GM23248 (cell line): ENCODE results near the gene ANKS6. TPM values are rescaled to one million over a fixed set of nuclear protein-coding genes. Genes with fewer than 3 reads are reported as not detected.

Source experiments
- DNase-seq: peaks from one replicate; pipeline ENCODE4 v3.0.0-alpha.2; 2015
- H2AFZ ChIP-seq: fragments of 200-600 bp; sonication (generic); 2 replicates; pipeline ENCODE4 v1.6.1; 2016; ENCODE audit warnings: antibody characterized with exemption
- H3F3A ChIP-seq: fragments of 200-600 bp; sonication (generic); 2 replicates; pipeline ENCODE4 v1.6.1; 2016; ENCODE audit warnings: mild to moderate bottlenecking, antibody characterized with exemption, mixed run types; ENCODE audit not compliant: insufficient read depth
- H3K27ac ChIP-seq: fragments of 200-600 bp; sonication (generic); 2 replicates; pipeline ENCODE4 v1.5.1; 2016; ENCODE audit warnings: mild to moderate bottlenecking
- H3K27me3 ChIP-seq: fragments of 200-600 bp; sonication (generic); replicated peaks from 2 replicates; pipeline ENCODE4 v1.6.1; 2016; ENCODE audit warnings: mild to moderate bottlenecking; ENCODE audit not compliant: insufficient read depth
- H3K36me3 ChIP-seq: fragments of 200-600 bp; sonication (generic); 2 replicates; pipeline ENCODE4 v1.6.1; 2016; ENCODE audit warnings: low read depth, mild to moderate bottlenecking
- H3K4me1 ChIP-seq: fragments of 200-600 bp; sonication (generic); 2 replicates; pipeline ENCODE4 v1.6.1; 2016; ENCODE audit warnings: mild to moderate bottlenecking; ENCODE audit not compliant: insufficient read depth
- H3K4me2 ChIP-seq: fragments of 200-600 bp; sonication (generic); one replicate; pipeline ENCODE4 v1.6.1; 2016; ENCODE audit warnings: mild to moderate bottlenecking; ENCODE audit not compliant: unreplicated experiment
- H3K4me3 ChIP-seq: fragments of 200-600 bp; sonication (generic); 2 replicates; pipeline ENCODE4 v1.5.1; 2016; ENCODE audit warnings: mild to moderate bottlenecking
- H3K79me2 ChIP-seq: fragments of 200-600 bp; sonication (generic); 2 replicates; pipeline ENCODE4 v1.6.1; 2016; ENCODE audit warnings: mild to moderate bottlenecking; ENCODE audit not compliant: insufficient read depth
- H3K9ac ChIP-seq: fragments of 200-600 bp; sonication (generic); 2 replicates; pipeline ENCODE4 v1.6.1; 2016; ENCODE audit warnings: mild to moderate bottlenecking
- H3K9me2 ChIP-seq: fragments of 200-600 bp; sonication (generic); 2 replicates; pipeline ENCODE4 v1.6.1; 2016; ENCODE audit warnings: mixed run types, mild to moderate bottlenecking, moderate library complexity; ENCODE audit not compliant: insufficient read depth
- H3K9me3 ChIP-seq: fragments of 200-600 bp; sonication (generic); one replicate; pipeline ENCODE4 v1.6.1; 2017; ENCODE audit warnings: low read depth
- H4K20me1 ChIP-seq: fragments of 200-600 bp; sonication (generic); 2 replicates; pipeline ENCODE4 v1.6.0; 2016; ENCODE audit not compliant: insufficient read depth
- EZH2 ChIP-seq: fragments of 200-600 bp; sonication (generic); IDR thresholded peaks from 2 replicates; pipeline ENCODE4 v1.6.1; 2018; ENCODE audit warnings: antibody characterized with exemption, mild to moderate bottlenecking; ENCODE audit not compliant: insufficient read depth, poor library complexity, severe bottlenecking
- EZH2phosphoT487 ChIP-seq: fragments of 200-600 bp; sonication (generic); IDR thresholded peaks from 2 replicates; pipeline ENCODE4 v1.6.1; 2018; ENCODE audit warnings: antibody characterized with exemption, moderate library complexity, mild to moderate bottlenecking, low read depth; ENCODE audit not compliant: insufficient read depth
- WGBS, 2 experiments: methylation state at CpG; one replicate each; pipeline ENCODE4 v1.1.6; 2015 to 2017; ENCODE audit warnings: low lambda C conversion rate in 2 of 2, low coverage in 1 of 2; ENCODE audit errors: missing lambda C conversion rate in 2 of 2; 5-methylcytosine and 5-hydroxymethylcytosine counted together
- in situ Hi-C: fragments of 300-500 bp; cut with MboI; formaldehyde crosslinking; loops from 2 replicates; pipeline ENCODE4 v1.15.0; 2020
- polyA plus RNA-seq: library from polyadenylated mRNA; unstranded; fragments of >200 nt; fragmentation: Nextera tagmentation; extraction: Ambion mirVana; gene quantifications from 2 replicates; pipeline ENCODE4 v1.2.1, GENCODE V29; 2016
- total RNA-seq: library from RNA; depleted of rRNA; stranded (reverse); fragments of >200 nt; shearing (Covaris generic); gene quantifications from 2 replicates; pipeline ENCODE4 v1.2.3, GENCODE V29; 2014

The ANKS6 gene
- total and polyA plus RNA-seq, 2 experiments from 2014 or later: 7.1 to 26.4 TPM

DNA sequence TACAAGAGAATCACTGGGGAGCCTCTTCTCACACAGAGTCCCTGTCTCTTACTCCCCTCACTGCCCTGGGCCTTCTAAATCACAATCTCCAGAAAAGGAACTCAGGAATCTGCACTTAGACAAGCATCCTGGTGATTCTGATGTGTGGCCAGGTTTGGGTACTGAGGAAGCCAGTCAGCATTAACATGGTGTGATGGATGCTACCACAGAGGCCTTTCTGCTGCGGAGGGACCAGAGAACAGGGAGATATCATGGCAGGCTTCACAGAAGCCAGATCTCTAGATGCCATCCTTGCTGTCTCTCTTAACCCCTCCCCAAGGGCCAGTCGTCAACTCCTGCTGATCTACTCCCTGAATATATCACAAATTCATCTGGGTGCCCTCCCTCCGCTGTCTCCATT lies 1.6 kb downstream of the ANKS6 start:
- Histone ChIP-seq H3K36me3 (no peaks in the 10 kb centered on the region), H4K20me1 (no peaks in the 10 kb centered on the region), H3K4me1 (peaks cover 22% of the 10 kb centered on the region), H3K27me3 (no peaks in the 10 kb centered on the region), H3K9ac (peak overlapping the region; percentile 75; the same call in 1 of the 2 replicates), H3K4me3 (peak overlapping the region; percentile 82), H3K79me2 (peaks cover 50% of the 10 kb centered on the region), H3K4me2 (peak overlapping the region; percentile 99), H3K9me3 (peaks cover 3% of the 10 kb centered on the region), H3K9me2 (no peaks in the 10 kb centered on the region), H3K27ac (no peak overlapping the region), H3F3A (0 out of 2 replicates have a peak, but pooled peaks cover 9% of the 10 kb centered on the region), H2AFZ (no peak overlapping the region)
- DNase-seq: no peak
- in situ Hi-C loops: no loop called here
- no peak for TF ChIP-seq EZH2phosphoT487
- WGBS, 2 experiments: 67 to 70% methylated on average over 3 of the region's 3 CpGs

DNA sequence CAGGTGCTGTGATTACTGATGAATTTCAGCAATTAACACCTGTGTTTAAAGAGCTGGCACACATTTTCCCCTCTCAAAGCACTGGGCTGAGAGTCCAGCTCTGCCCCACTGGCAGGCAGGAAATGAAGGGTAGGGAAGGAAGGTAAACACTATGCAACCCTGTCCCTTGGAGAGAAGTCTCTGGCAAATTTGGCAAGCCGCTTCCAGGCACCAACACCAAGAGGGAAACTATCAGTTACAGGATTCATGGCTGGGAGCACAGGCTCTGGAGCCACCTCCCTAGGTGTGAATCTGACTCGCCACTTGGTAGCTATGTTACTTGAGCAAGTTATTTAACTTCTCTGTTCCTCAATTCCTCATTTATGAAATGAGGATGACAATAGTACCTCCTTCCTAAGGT lies 3.3 kb downstream of the ANKS6 start:
- no peak overlapping the region for H3K27ac ChIP-seq
- DNase-seq: no peak
- TF ChIP-seq EZH2phosphoT487: no peak
- no peak for TF ChIP-seq EZH2
- H3K9me3 ChIP-seq: no peaks in the 10 kb centered on the region
- no peak overlapping the region for H3K9ac ChIP-seq
- in situ Hi-C loops: no loop called here
- H3K36me3 ChIP-seq: no peaks in the 10 kb centered on the region
- H4K20me1 ChIP-seq: no peaks in the 10 kb centered on the region
- no peak overlapping the region for H2AFZ ChIP-seq
- H3F3A ChIP-seq: 0 out of 2 replicates have a peak, but pooled peaks cover 9% of the 10 kb centered on the region
- peaks cover 62% of the 10 kb centered on the region for H3K79me2 ChIP-seq
- H3K27me3 ChIP-seq: no peaks in the 10 kb centered on the region
- H3K4me1 ChIP-seq: peaks cover 22% of the 10 kb centered on the region
- no peaks in the 10 kb centered on the region for H3K9me2 ChIP-seq
- H3K4me3 ChIP-seq: no peak overlapping the region
- 90 to 98% methylated on average over 2 of the region's 2 CpGs for WGBS, 2 experiments
- no peak overlapping the region for H3K4me2 ChIP-seq

DNA sequence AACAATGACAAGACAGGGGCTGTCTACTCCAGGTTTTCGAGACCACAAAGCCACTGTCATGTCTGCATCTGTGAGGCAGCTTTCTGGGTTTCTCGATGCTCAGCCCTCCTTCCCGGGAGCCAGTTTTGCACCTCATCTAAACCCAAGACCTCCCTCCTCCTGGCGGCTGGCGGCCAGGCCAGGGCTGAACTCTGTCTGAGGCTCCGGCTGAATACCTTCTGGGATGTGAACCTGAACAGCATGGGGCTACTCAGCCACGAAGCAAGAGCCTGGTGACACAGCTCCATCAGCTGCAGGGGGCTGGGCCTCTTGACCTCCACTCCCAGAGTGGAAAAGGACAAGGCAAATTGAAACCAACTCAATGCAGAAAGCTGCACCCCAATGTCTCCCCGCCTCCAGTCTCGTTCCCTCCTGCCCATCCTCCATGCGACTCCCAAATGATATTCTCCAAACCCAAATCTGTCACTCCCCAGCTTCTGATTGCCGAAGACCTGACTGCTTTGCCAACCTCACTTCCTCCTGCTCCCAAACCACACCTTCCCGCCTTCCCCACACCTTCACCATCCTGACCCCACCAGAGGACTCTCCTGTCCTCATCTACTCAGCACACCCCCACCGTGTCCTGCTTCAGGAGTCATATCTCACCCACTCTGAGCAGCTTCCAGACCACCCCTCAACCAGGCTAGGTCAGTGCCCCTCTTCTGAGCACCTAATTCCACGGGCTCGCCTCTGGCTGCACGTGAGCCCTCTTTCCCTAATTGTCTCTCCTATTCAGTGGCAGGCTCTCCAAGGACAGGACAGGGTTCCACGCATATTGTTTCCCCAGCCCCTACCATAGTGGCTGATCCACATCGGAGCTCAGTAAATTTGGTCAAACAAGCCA lies 4.5 kb downstream of the ANKS6 start:
- no peak for TF ChIP-seq EZH2phosphoT487
- TF ChIP-seq EZH2: no peak
- Histone ChIP-seq H3K36me3 (no peaks in the 10 kb centered on the region), H3K4me2 (peak overlapping the region; percentile 10), H3K9ac (no peak overlapping the region; the same call in 1 of the 2 replicates), H3K9me2 (no peaks in the 10 kb centered on the region), H3F3A (0 out of 2 replicates have a peak, but pooled peaks cover 9% of the 10 kb centered on the region), H2AFZ (peak overlapping the region; percentile 34), H3K79me2 (peaks cover 62% of the 10 kb centered on the region), H3K4me3 (no peak overlapping the region), H3K27ac (no peak overlapping the region), H3K4me1 (peaks cover 22% of the 10 kb centered on the region), H3K9me3 (no peaks in the 10 kb centered on the region), H3K27me3 (no peaks in the 10 kb centered on the region), H4K20me1 (no peaks in the 10 kb centered on the region)
- DNase-seq: no peak
- in situ Hi-C loops: no loop called here
- WGBS, 2 experiments: 76 to 78% methylated on average over 18 of the region's 18 CpGs

DNA sequence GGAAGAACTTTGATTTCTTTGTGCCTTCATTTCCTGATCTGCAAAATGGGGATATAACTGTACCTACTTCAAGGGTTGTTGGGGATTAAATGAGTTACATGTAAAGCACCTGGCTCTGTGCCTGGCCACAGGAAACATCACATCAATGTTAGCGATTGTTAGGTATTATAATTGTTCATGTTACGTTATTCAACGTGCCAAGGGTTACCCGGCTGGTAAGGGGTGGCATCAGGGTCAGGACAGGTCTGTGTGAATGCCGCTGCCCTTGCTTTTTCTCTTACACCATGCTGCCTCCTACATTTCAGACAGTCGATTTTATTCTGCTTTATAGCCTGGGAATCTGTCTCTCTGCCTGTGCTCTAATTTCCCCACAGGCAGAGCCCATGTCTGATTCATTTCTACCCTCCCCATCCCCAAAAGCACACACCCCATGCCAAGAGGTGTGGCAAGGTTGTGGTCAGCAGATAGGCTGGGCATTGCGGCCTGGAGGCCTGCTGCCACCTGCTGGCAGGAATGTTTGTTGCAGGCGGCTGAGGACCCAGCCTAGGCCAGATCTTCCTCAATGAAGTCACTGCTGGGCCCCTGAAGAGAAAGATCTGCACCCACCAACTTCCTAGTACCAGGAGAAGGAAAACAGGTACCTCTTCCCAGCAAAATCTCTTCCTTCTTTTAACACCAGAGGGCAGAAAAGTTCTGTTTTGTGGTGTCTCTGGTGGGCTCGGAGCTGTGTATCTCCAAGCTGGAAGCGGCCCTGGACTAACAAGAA lies 5.3 kb downstream of the ANKS6 start:
- in situ Hi-C loops: no loop called here
- H3K4me2 ChIP-seq: peak overlapping the region; percentile 46
- DNase-seq: peak; percentile 96

More for the DNA sequence above, 5.3 kb downstream of the ANKS6 start:
- Histone ChIP-seq H3K79me2 (peaks cover 62% of the 10 kb centered on the region), H3K9me3 (no peaks in the 10 kb centered on the region), H2AFZ (peak overlapping the region; percentile 34), H3K9me2 (no peaks in the 10 kb centered on the region), H3K9ac (peak overlapping the region; percentile 41; the same call in 1 of the 2 replicates), H3K36me3 (no peaks in the 10 kb centered on the region), H3K4me1 (peaks cover 22% of the 10 kb centered on the region), H3K27me3 (no peaks in the 10 kb centered on the region), H4K20me1 (no peaks in the 10 kb centered on the region), H3K4me3 (no peak overlapping the region), H3K27ac (peak overlapping the region; percentile 68), H3F3A (0 out of 2 replicates have a peak, but pooled peaks cover 9% of the 10 kb centered on the region)
- WGBS, 2 experiments: 49 to 54% methylated on average over 10 of the region's 10 CpGs
- TF ChIP-seq EZH2: no peak
- no peak for TF ChIP-seq EZH2phosphoT487
